Spleen (tissue), 11 donors: ENCODE measurements around the gene CDC42EP1. TPM values are rescaled to one million over a fixed set of nuclear protein-coding genes. Genes with fewer than 3 reads are reported as not detected.

ENCODE experiments used
- DNase-seq: peaks from one replicate; pipeline ENCODE4 v3.0.0-alpha.2; 2020
- H3K27ac ChIP-seq, 8 donors: fragments of 200-600 bp; sonication (generic) in 7 of 8; 1 replicate in 4 of 8; 2 replicates in 4 of 8; pipeline versions ENCODE4 v1.5.0 to v1.8.0; 2016 to 2021; ENCODE audit warnings: inconsistent platforms in 4 of 8, mild to moderate bottlenecking in 4 of 8, moderate library complexity in 1 of 8
- H3K27me3 ChIP-seq, 7 donors: fragments of 200-600 bp; sonication (generic) in 6 of 7; replicated peaks in 1 of 7; 1 replicate in 4 of 7; 2 replicates in 3 of 7; pipeline versions ENCODE4 v1.5.0 to v1.8.0; 2016 to 2021; ENCODE audit warnings: inconsistent platforms in 3 of 7, mild to moderate bottlenecking in 1 of 7
- H3K36me3 ChIP-seq, 6 donors: fragments of 200-600 bp; sonication (generic) in 5 of 6; 1 replicate in 4 of 6; 2 replicates in 2 of 6; pipeline versions ENCODE4 v1.5.0 to v1.8.0; 2016 to 2021; ENCODE audit warnings: inconsistent platforms in 2 of 6
- H3K4me1 ChIP-seq, 6 donors: fragments of 200-600 bp; sonication (generic) in 5 of 6; 1 replicate in 3 of 6; 2 replicates in 3 of 6; pipeline versions ENCODE4 v1.5.0 to v1.8.0; 2016 to 2021; ENCODE audit warnings: inconsistent platforms in 3 of 6
- H3K4me3 ChIP-seq, 8 donors: fragments of 200-600 bp; sonication (generic) in 7 of 8; 1 replicate in 4 of 8; 2 replicates in 4 of 8; pipeline versions ENCODE4 v1.5.0 to v1.8.0; 2016 to 2021; ENCODE audit warnings: inconsistent platforms in 4 of 8, mild to moderate bottlenecking in 4 of 8, moderate library complexity in 2 of 8
- H3K9me3 ChIP-seq, 8 donors: fragments of 200-600 bp; sonication (generic) in 7 of 8; 1 replicate in 4 of 8; 2 replicates in 4 of 8; pipeline versions ENCODE4 v1.5.0 to v1.8.0; 2016 to 2021; ENCODE audit warnings: inconsistent platforms in 4 of 8
- CTCF ChIP-seq, 11 experiments: fragments of 200-600 bp in 7 of 11; fragments of 450-650 bp in 4 of 11; sonication (generic) in 4 of 11; IDR thresholded peaks in 8 of 11; conservative IDR thresholded peaks in 3 of 11; 1 replicate in 7 of 11; 2 replicates in 4 of 11; pipeline versions ENCODE4 v1.4.0 to v1.8.0; 2016 to 2021; ENCODE audit warnings: antibody characterized with exemption in 11 of 11, inconsistent platforms in 4 of 11, mild to moderate bottlenecking in 1 of 11
- POLR2A ChIP-seq, 3 donors: fragments of 450-650 bp; IDR thresholded peaks; one replicate each; pipeline ENCODE4 v1.5.1; 2017; ENCODE audit warnings: antibody characterized with exemption in 3 of 3, mild to moderate bottlenecking in 1 of 3
- POLR2AphosphoS5 ChIP-seq, 3 donors: sonication (generic); formaldehyde crosslinking; IDR thresholded peaks; one replicate each; pipeline ENCODE4 v1.5.1; 2017; ENCODE audit warnings: antibody characterized with exemption in 3 of 3
- WGBS, 5 donors: extraction: QIAGEN DNeasy Blood & Tissue Kit in 3 of 5; methylation state at CpG; one replicate each; pipeline versions ENCODE4 v1.1.5 to v1.1.7; 2013 to 2018; 5-methylcytosine and 5-hydroxymethylcytosine counted together
- intact Hi-C: fragments of 100-400 bp; cut with DNase I; formaldehyde crosslinking; loops from one replicate; pipeline ENCODE4 v1.15.0; 2023; ENCODE audit warnings: low total_unique reads
- polyA plus RNA-seq, 3 donors: library from polyadenylated mRNA; stranded (reverse); fragments of 200-250 nt; gene quantifications; one replicate each; pipeline ENCODE4 v1.2.1, GENCODE V29; 2013
- total RNA-seq, 7 donors: library from RNA; depleted of rRNA in 3 of 7; stranded (reverse); fragments of >200 nt in 3 of 7; fragmentation: NEBNext Ultra II Directional in 4 of 7; extraction: Animal tissue kit (Norgen Biotek cat#: 25700) in 4 of 7; gene quantifications; one replicate each; pipeline versions ENCODE4 v1.1.0 to v1.2.1, GENCODE V29; 2016 to 2021
- donor health status: healthy with polysubstance abuse.
- donor health status: DM: no; HTN: no; CAD: no; lungs with moderate emphysema.
- donor health status: DM: no; HTN: no; CAD: no.
- donor health status: Bipolar disorder and iron deficiency.
- donor health status: healthy.
- donor health status: DM: no; HTN: no; CAD: no.
- donor health status: DM: yes; HTN: yes; CAD: no.

Gene CDC42EP1
- total and polyA plus RNA-seq, 10 donors = 4.6 to 35.7 (median 20.1) TPM

GRCh38 chr22:37575490-37576003 lies 15.3 kb downstream of the CDC42EP1 start:
- WGBS, 5 donors = 83 to 94% (median 90%) methylated on average over 10 of the region's 10 CpGs
- Histone ChIP-seq H3K27ac (peak overlapping the region in 1 of 8 donors; percentile 62), H3K27me3 (no peaks in the 10 kb centered on the region), H3K9me3 (no peaks in the 10 kb centered on the region), H3K4me3 (no peak overlapping the region), H3K4me1 (peaks cover under 1 to 32% (median 12%) of the 10 kb centered on the region in 6 donors), H3K36me3 (no peaks in the 10 kb centered on the region)
- TF ChIP-seq POLR2A (IDR thresholded peaks at IDR 0.05) = no peak
- no peak for TF ChIP-seq CTCF (IDR thresholded peaks at IDR 0.05 in 8 of 11, conservative IDR thresholded peaks at IDR 0.05 in 3 of 11)
- no peak for TF ChIP-seq POLR2AphosphoS5 (IDR thresholded peaks at IDR 0.05)
- no peak for DNase-seq
- intact Hi-C loops = no loop called here

GRCh38 chr22:37578002-37578401 lies 17.7 kb downstream of the CDC42EP1 start:
- H3K27me3 ChIP-seq = peaks cover 0 to 4% (median 0%) of the 10 kb centered on the region in 7 donors
- peaks cover 20 to 50% (median 31%) of the 10 kb centered on the region in 6 donors for H3K4me1 ChIP-seq
- no peaks in the 10 kb centered on the region for H3K36me3 ChIP-seq
- 77 to 96% (median 85%) methylated on average over 5 of the region's 5 CpGs for WGBS, 5 donors
- H3K9me3 ChIP-seq = no peaks in the 10 kb centered on the region
- no peak overlapping the region for H3K27ac ChIP-seq
- H3K4me3 ChIP-seq = no peak overlapping the region
- no peak for DNase-seq
- TF ChIP-seq POLR2A (IDR thresholded peaks at IDR 0.05) (no peak), POLR2AphosphoS5 (IDR thresholded peaks at IDR 0.05) (no peak), CTCF (IDR thresholded peaks at IDR 0.05 in 8 of 11, conservative IDR thresholded peaks at IDR 0.05 in 3 of 11) (no peak)
- intact Hi-C loops = no loop called here

GRCh38 chr22:37581504-37581903 lies 21.2 kb downstream of the CDC42EP1 start:
- DNase-seq = peak; percentile 84
- intact Hi-C loops = no loop called here

More at GRCh38 chr22:37581504-37581903, 21.2 kb downstream of the CDC42EP1 start:
- Histone ChIP-seq H3K27me3 (peaks cover 0 to 9% (median 0%) of the 10 kb centered on the region in 7 donors), H3K36me3 (no peaks in the 10 kb centered on the region), H3K4me3 (no peak overlapping the region), H3K9me3 (no peaks in the 10 kb centered on the region), H3K27ac (peak overlapping the region in 4 of 8 donors; percentile 16 to 46 (median 30)), H3K4me1 (peaks cover 20 to 38% (median 30%) of the 10 kb centered on the region in 6 donors)
- TF ChIP-seq CTCF (IDR thresholded peaks at IDR 0.05 in 8 of 11, conservative IDR thresholded peaks at IDR 0.05 in 3 of 11) (no peak), POLR2AphosphoS5 (IDR thresholded peaks at IDR 0.05) (peak; percentile 16 to 70 (median 36)), POLR2A (IDR thresholded peaks at IDR 0.05) (no peak)
- WGBS, 5 donors = 3 to 16% (median 12%) methylated on average over 9 of the region's 9 CpGs
